ENCODE data around the gene GLB1L2.

GLB1L2 gene

DNA sequence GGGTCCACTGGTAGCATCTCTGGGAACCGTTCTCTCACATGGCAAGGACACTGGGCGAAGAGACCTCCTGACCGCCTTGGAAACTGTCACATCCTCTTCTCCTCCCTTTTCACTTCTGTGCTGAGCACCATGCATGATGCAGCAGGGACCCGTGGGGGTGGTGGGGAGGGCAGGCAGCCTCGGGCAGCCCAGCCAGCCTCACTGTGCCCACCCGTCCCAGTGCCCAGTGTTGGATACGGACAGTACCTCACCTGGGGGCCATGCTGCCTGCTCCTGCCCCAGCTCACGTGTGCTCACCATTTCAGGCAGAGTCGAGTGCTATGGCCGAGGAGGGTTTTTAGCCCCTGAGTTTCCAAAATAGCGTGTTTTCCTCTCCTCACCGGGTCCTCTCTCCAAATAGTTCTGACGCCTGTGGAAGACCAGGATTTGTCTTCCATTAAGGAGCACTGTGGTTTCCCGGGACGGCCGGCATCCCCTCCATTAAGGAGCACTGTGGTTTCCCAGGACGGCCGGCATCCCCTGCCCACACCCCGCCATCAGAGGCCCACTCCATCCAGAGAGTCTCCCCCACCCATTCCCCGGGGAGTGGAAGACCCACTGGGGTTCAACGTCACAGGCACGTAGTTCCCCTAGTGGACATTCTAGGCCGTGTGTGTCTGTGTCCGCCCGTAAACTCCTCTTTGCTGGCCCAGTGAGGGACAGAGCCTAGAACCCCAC lies 57.8 kb downstream of the GLB1L2 start:
- no peak for DNase-seq

GRCh38 chr11:134390706-134391569 lies 59.1 kb downstream of the GLB1L2 start:
- DNase-seq = no peak

DNA sequence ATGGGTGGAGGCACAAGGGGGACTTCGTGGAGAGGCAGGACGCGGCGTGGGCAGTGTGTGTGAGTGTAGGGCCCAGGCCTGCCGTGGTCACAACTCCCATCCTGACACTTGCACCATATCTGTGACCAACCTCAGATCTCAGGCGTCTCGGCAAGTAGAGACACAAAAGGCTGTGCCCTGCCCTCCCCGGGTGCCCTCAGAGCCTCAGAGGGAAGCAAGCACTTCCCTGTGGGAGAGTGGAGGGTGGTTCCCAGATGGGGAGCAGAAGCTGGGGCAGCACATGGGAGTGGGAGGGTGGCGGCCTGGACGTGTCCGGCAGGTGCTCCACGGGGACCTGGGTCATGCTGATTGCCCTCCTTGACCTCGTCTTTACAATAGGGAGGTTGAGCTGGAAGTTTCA lies 59.9 kb downstream of the GLB1L2 start:
- no peak for DNase-seq

DNA sequence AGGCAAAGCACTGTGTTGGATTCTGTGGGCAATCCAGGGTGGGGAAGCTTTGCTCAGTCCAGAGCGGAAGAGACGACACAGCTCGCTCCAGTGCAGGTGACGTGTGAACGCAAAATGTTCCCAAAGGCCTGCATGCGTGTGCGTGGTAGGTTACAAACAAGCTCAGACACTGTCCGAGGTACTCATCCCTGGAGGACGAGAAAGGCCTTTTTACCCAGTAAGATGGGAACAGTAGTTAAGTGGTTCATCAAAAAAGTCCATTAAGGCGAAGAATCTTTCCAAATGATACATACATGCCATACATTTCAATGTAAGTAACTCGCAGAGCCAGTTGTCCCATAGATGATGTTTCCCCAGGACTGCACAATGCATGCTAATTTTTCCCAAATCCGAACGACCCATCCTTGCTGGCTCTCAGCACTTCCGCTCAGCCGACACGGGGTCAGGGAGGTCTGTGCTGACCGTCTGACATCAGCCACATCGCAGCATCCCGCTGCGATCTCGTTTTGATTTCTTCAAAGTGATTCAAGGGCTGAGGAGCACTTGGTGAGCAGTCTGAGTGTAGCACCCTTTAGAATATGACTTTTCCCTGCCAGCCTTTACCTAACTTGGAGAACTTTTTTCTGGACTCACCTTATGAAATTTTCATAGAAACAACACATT lies 61.3 kb downstream of the GLB1L2 start:
- DNase-seq = no peak

- DNase-seq = no peak
These were observed 61.9 kb downstream of the GLB1L2 start for GRCh38 chr11:134393638-134394037.

DNA sequence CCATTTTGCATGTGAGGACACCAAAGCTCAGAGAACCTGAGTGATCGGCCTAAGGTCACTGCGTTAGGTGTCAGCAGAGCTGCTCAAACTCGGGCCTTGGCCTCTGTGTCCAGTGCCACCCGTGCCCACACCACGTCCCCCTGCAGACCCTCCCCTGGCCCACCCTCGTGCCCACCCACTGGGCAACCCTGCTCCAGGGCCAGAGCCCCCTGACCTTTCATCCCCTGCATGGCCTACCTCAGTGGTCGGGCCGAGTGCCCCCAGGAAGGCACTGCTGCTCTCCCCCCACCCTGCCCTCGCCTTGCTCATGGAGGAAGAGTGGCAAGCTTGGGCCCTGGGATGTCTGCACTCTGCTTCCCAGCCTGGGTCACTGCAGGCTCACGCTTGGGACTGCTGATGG lies 62.5 kb downstream of the GLB1L2 start:
- DNase-seq = no peak

DNA sequence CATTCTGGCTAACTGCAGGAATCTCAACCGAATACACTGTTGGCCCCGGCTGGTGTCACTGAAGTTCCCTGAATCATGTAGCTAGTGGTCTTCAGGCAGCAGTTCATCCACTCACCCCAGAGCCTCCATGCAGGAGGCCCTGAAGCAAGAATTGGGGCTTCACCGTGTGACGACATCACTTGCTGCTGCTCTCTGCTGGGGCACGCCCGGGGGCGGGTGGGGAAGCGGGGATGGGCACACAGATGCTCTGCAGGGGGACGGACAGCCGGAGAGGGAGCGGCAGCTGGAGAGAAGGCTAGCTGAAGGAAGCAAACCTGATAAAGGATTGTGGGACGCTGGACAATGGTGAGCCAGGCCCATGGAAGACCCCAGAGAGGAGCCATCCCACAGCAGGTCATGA lies 63.2 kb downstream of the GLB1L2 start:
- DNase-seq = no peak

DNA sequence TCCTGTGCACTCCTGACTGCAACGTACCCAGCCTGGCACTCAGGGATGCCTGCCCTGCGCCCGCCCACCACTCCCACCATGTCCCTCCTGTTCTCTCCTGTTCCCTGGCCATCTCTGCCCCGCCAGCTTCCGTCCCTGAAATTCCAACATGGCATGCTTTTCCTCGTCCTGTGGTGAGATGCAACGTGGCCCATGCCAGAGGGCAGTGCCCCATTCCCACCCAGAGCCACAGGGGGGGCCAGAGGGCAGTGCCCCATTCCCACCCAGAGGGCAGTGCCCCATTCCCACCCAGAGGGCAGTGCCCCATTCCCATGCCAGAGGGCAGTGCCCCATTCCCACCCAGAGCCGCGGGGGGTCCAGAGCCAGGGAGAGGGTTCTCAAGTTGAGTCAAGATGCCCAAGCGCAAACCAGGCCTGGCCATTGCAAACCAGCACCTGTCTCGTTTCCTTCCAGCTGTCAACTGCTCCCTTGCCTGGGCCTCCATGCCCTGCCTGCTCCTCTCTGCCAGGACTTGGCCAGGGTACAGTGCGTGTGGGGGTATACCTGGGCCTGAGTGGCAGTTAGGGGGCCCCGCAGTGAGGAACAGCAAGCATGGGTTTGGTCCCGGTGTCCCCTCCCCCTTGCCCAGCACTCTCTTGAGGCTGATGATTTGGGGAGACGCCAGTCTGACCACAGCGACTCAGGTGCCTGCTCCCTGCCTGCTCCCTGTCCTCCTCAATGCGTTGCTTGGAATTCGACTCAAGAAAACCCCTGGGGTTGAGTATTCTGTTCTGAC lies 65.7 kb downstream of the GLB1L2 start:
- no peak for DNase-seq

DNA sequence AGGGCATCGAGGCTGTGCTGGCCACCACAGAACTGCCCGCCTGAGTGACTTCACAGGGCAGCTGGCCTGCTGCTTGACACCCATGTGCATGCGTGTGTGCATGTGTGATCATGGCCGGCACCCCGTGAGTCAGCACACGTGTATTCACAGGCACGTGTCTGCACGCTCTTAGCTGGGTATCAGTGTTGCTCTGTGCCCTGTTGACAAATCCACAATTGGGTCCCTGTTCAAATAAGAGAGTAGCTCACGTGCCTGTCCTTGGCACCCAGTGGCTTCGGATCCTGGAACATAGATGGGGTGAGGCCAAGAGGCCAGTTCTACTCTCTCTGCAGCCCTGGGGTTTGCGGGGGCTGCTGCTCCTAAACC lies 66.3 kb downstream of the GLB1L2 start:
- no peak for DNase-seq

DNA sequence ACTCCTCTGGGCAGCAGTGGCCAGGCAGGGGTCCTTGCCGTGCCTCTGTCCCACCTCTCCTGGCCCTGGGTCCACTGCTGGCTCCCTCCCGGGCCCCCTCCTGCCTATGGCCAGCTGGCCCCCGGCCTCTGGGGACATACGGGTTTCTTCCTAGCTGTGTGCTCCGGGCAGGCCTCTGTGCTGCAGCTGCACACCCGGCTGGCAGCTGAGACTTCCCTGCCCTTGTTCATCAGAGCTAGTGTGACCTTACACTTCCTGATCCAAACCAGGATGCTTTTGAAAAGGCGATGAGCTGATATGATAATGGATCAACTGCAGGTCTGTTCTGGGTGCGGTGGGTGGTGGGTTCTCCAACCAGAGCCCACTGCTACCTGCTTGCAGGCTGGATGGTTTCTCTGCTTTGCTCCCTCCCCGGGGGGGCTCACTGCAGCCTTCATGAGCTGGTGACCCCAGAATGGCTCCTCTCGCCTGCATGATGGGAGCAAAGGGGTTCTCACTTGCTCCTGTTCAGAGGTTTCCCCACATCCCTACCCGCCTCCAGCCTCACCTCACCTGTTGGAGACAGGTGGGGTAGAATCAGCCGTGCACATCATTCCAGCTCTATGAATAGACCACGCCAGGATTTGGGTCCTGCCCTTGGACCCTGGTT lies 67.0 kb downstream of the GLB1L2 start:
- no peak for DNase-seq

DNA sequence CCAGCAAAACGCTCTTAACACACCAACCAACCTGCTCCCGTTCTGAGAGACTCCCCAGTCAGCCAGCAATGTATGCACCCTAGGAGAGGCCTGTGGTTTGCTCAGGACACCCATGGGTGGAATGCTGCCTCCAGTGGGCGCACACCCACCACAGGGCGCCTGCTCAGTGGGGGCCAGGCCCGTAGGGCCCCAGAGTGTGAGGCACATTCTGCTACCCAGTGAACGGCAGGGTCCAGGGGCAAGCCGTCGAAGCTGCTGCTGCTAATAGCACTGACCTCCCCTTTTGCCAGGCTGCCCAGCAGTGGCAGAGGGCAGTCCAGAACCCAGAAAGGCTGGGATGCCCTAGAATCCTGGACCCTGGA lies 67.5 kb downstream of the GLB1L2 start:
- no peak for DNase-seq

GRCh38 chr11:134399996-134400395 lies 68.2 kb downstream of the GLB1L2 start:
- DNase-seq = no peak

DNA sequence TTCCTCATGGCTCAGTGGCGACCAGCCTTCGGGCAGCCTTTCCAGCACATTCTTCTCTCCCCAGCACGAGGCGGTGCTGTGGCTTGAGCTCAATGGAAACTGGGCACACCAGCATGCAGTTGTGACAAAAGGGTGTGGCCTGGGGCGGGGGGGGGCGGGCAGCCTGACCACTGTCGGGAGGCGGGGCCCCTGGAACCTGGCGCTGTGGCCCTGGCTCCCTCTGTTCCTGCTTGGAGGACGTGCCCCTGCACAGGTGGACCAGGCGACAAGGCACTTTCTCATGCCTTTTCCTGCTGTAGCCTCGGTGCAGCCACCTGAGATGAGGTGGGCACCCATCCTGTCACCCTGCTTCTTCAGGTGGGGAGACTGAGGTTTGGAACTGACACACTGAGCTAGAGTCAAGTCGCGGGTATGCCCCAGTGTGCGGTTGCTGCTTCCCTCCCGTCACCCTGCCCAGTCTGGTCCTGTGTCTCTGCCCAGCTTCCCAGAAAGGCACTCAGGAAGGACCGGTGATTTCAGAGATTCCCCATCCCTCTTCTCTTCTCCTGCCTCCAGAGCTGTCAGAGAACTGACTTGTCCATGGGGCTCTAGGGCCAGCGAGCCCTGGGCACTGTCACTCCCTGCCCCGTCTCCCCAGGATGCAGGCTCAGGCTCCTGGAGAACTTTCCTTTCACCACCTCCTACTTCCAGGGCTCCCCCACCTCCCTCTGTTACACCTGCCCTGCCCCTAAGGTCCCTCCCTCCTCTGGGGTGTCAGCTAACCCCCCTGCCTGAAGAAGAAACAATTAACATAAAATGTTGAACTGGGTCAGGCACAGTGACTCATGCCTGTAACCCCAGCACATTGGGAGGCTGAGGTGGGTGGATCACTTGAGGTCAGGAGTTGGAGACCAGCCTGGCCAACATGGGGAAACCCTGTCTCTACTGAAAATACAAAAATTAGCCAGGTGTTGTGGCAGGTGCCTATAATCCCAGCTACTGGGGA lies 70.3 kb downstream of the GLB1L2 start:
- DNase-seq = no peak

GRCh38 chr11:134402910-134403309 lies 71.1 kb downstream of the GLB1L2 start:
- no peak for DNase-seq

- DNase-seq = no peak
These were observed 73.0 kb downstream of the GLB1L2 start for GRCh38 chr11:134404575-134405341.

- DNase-seq = no peak
These were observed 73.6 kb downstream of the GLB1L2 start for GRCh38 chr11:134405436-134405835.

- no peak for DNase-seq
These were observed 74.1 kb downstream of the GLB1L2 start for GRCh38 chr11:134405841-134406240.

- no peak for DNase-seq
These were observed 74.7 kb downstream of the GLB1L2 start for GRCh38 chr11:134406264-134407185.

GRCh38 chr11:134407321-134407828 lies 75.6 kb downstream of the GLB1L2 start:
- no peak for DNase-seq
